CD14-positive monocyte (primary cell): ENCODE results near the gene ZCCHC14. TPM values are rescaled to one million over a fixed set of nuclear protein-coding genes. Genes with fewer than 3 reads are reported as not detected.
A peak's percentile ranks its signal among the peaks of the same experiment; 100 is the strongest.
"Not testable (repeated sequence)": the region's sequence is repeated elsewhere in the genome, so short reads cannot be mapped to it uniquely, and the experiment has no call there.

Experiments
- DNase-seq, 3 donors: peaks; one replicate each; pipeline ENCODE4 v3.0.0-alpha.2; 2011 to 2022
- H2AFZ ChIP-seq: 2 replicates; pipeline ENCODE4 v1.6.0; 2012; ENCODE audit warnings: mild to moderate bottlenecking, low read depth, low read length, inconsistent platforms; ENCODE audit not compliant: insufficient read depth, poor library complexity, severe bottlenecking
- H3K27ac ChIP-seq, 2 donors: 1 replicate in 1 of 2; 2 replicates in 1 of 2; pipeline ENCODE4 v1.5.1; 2012 to 2013; ENCODE audit warnings: low read length in 2 of 2, control low read depth in 1 of 2, inconsistent platforms in 1 of 2, low read depth in 1 of 2, mild to moderate bottlenecking in 1 of 2
- H3K27me3 ChIP-seq, 2 donors: one replicate each; pipeline versions ENCODE4 v1.6.0 to v1.6.1; 2011 to 2013; ENCODE audit warnings: low read length in 2 of 2; ENCODE audit not compliant: control insufficient read depth in 2 of 2, insufficient read depth in 2 of 2
- H3K36me3 ChIP-seq, 2 donors: replicated peaks in 1 of 2; 1 replicate in 1 of 2; 2 replicates in 1 of 2; pipeline versions ENCODE4 v1.5.1 to v1.6.1; 2012 to 2013; ENCODE audit warnings: low read length in 2 of 2, control low read depth in 1 of 2, inconsistent platforms in 1 of 2, mild to moderate bottlenecking in 1 of 2; ENCODE audit not compliant: insufficient read depth in 2 of 2, control insufficient read depth in 1 of 2
- H3K4me1 ChIP-seq, 2 donors: 1 replicate in 1 of 2; 2 replicates in 1 of 2; pipeline versions ENCODE4 v1.5.1 to v1.6.1; 2012 to 2013; ENCODE audit warnings: low read length in 2 of 2, control low read depth in 1 of 2, inconsistent platforms in 1 of 2, mild to moderate bottlenecking in 1 of 2, moderate library complexity in 1 of 2; ENCODE audit not compliant: insufficient read depth in 2 of 2, control insufficient read depth in 1 of 2
- H3K4me2 ChIP-seq: replicated peaks from 2 replicates; pipeline ENCODE3; 2012; ENCODE audit warnings: low read length, moderate library complexity, mild to moderate bottlenecking; ENCODE audit not compliant: poor library complexity, severe bottlenecking; ENCODE audit errors: extremely low read depth
- H3K4me3 ChIP-seq, 3 experiments: fragments of 200-600 bp in 1 of 3; sonication (generic) in 1 of 3; replicated peaks in 1 of 3; 1 replicate in 2 of 3; 2 replicates in 1 of 3; pipeline ENCODE4 v1.5.1; 2011 to 2013; ENCODE audit warnings: low read length in 3 of 3, mild to moderate bottlenecking in 3 of 3, control low read depth in 2 of 3, low read depth in 2 of 3, inconsistent platforms in 1 of 3, moderate library complexity in 1 of 3
- H3K79me2 ChIP-seq: 2 replicates; pipeline ENCODE4 v1.6.0; 2012; ENCODE audit warnings: mild to moderate bottlenecking, control low read depth, inconsistent platforms, low read length, moderate library complexity; ENCODE audit not compliant: insufficient read depth
- H3K9ac ChIP-seq: 2 replicates; pipeline ENCODE4 v1.6.0; 2017; ENCODE audit warnings: low read length, mild to moderate bottlenecking; ENCODE audit not compliant: insufficient read depth, poor library complexity, severe bottlenecking
- H3K9me3 ChIP-seq, 2 donors: replicated peaks in 1 of 2; 1 replicate in 1 of 2; 2 replicates in 1 of 2; pipeline versions ENCODE4 v1.5.1 to v1.6.1; 2012 to 2013; ENCODE audit warnings: low read length in 2 of 2, control low read depth in 1 of 2; ENCODE audit not compliant: control insufficient read depth in 1 of 2, insufficient read depth in 1 of 2
- H4K20me1 ChIP-seq: 2 replicates; pipeline ENCODE4 v1.6.0; 2012; ENCODE audit warnings: mild to moderate bottlenecking, low read length, control low read depth, moderate library complexity; ENCODE audit not compliant: insufficient read depth
- H3K27ac Mint-ChIP-seq, 7 donors: one replicate each; pipeline ENCODE4 v1.8.0; 2020; ENCODE audit warnings: mild to moderate bottlenecking in 7 of 7, mixed read lengths in 7 of 7, moderate library complexity in 6 of 7, inconsistent platforms in 2 of 7
- H3K27me3 Mint-ChIP-seq, 3 donors: one replicate each; pipeline ENCODE4 v1.8.0; 2021 to 2022; ENCODE audit warnings: low read depth in 3 of 3, mild to moderate bottlenecking in 3 of 3, mixed read lengths in 3 of 3, moderate library complexity in 3 of 3, inconsistent platforms in 1 of 3
- H3K36me3 Mint-ChIP-seq, 2 donors: one replicate each; pipeline ENCODE4 v1.8.0; 2020; ENCODE audit warnings: mixed read lengths in 2 of 2, inconsistent platforms in 1 of 2, mild to moderate bottlenecking in 1 of 2
- H3K4me1 Mint-ChIP-seq: one replicate; pipeline ENCODE4 v1.8.0; 2020; ENCODE audit warnings: mild to moderate bottlenecking, mixed read lengths
- H3K4me3 Mint-ChIP-seq, 2 donors: one replicate each; pipeline ENCODE4 v1.8.0; 2020; ENCODE audit warnings: mild to moderate bottlenecking in 2 of 2, mixed read lengths in 2 of 2, moderate library complexity in 1 of 2
- H3K9me3 Mint-ChIP-seq, 7 donors: one replicate each; pipeline ENCODE4 v1.8.0; 2020 to 2022; ENCODE audit warnings: mixed read lengths in 7 of 7, mild to moderate bottlenecking in 6 of 7, moderate library complexity in 6 of 7, inconsistent platforms in 2 of 7
- CTCF ChIP-seq: fragments of 200-600 bp; IDR thresholded peaks from one replicate; pipeline ENCODE4 v1.8.0; 2022; ENCODE audit warnings: antibody characterized with exemption, mild to moderate bottlenecking
- WGBS: methylation state at CpG from one replicate; pipeline ENCODE4 v1.1.5; 2013; ENCODE audit warnings: missing lambda C conversion rate; ENCODE audit not compliant: insufficient coverage; 5-methylcytosine and 5-hydroxymethylcytosine counted together
- intact Hi-C, 2 donors: fragments of 100-400 bp; cut with micrococcal nuclease; formaldehyde crosslinking; loops; one replicate each; pipeline versions ENCODE4 v1.15.0 to v1.15.1; 2023
- polyA plus RNA-seq, 3 donors: library from polyadenylated mRNA; depleted of rRNA in 1 of 3; unstranded in 2 of 3; stranded (reverse) in 1 of 3; fragments of 300-500 nt in 2 of 3; fragments of >200 nt in 1 of 3; fragmentation: Illumina TruSeq in 2 of 3; gene quantifications; 1 replicate in 2 of 3; 2 replicates in 1 of 3; pipeline ENCODE4 v1.2.3, GENCODE V29; 2012 to 2021

ZCCHC14 gene
- polyA plus RNA-seq, 3 donors: 0.11 to 4.0 (median 0.22) TPM

- WGBS: 100% methylated on average over 1 of the region's 2 CpGs
- H3K79me2 ChIP-seq: no peaks in the 10 kb centered on the region
- Mint-ChIP-seq H3K9me3 (peaks cover 0 to 6% (median 0%) of the 10 kb centered on the region in 7 donors), H3K4me3 (peak overlapping the region in 1 of 2 donors; percentile 19), H3K27ac (no peak overlapping the region), H3K27me3 (peaks cover 10 to 22% (median 11%) of the 10 kb centered on the region in 3 donors), H3K36me3 (no peaks in the 10 kb centered on the region), H3K4me1 (peaks cover 23% of the 10 kb centered on the region)
- intact Hi-C loops: loop anchor here in 1 of 2 donors (5.0 kb wide), 1 partner anchor 44 kb away; no protein-coding TSS in a partner anchor
- H3K4me2 ChIP-seq: no peak overlapping the region
- H3K27ac ChIP-seq: no peak overlapping the region
- H3K36me3 ChIP-seq: no peaks in the 10 kb centered on the region
- DNase-seq: no peak
- H3K4me3 ChIP-seq: no peak overlapping the region
- no peak overlapping the region for H3K9ac ChIP-seq
- peaks cover 14 to 21% of the 10 kb centered on the region in 2 donors for H3K4me1 ChIP-seq
- no peaks in the 10 kb centered on the region for H4K20me1 ChIP-seq
- peaks cover 6 to 8% of the 10 kb centered on the region in 2 donors for H3K27me3 ChIP-seq
- no peaks in the 10 kb centered on the region for H3K9me3 ChIP-seq
- TF ChIP-seq CTCF: no peak
- H2AFZ ChIP-seq: no peak overlapping the region
Measured at GRCh38 chr16:87505834-87506233, 13.0 kb upstream of the ZCCHC14 start.

GRCh38 chr16:87503232-87503937 is 10.6 kb upstream of the ZCCHC14 start:
- H4K20me1 ChIP-seq, DNase-seq, H3K36me3 Mint-ChIP-seq, H3K9me3 ChIP-seq, H3K4me3 Mint-ChIP-seq, H2AFZ ChIP-seq, H3K4me3 ChIP-seq, H3K79me2 ChIP-seq, H3K36me3 ChIP-seq, intact Hi-C loops, H3K9me3 Mint-ChIP-seq, H3K27ac ChIP-seq, H3K9ac ChIP-seq, H3K27ac Mint-ChIP-seq, H3K4me2 ChIP-seq: not testable (repeated sequence)
- peaks cover 16% of the 10 kb centered on the region for H3K4me1 Mint-ChIP-seq
- peaks cover 12 to 13% of the 10 kb centered on the region in 2 donors for H3K4me1 ChIP-seq
- H3K27me3 ChIP-seq: peaks cover 10 to 12% of the 10 kb centered on the region in 2 donors
- H3K27me3 Mint-ChIP-seq: peaks cover 19 to 24% (median 20%) of the 10 kb centered on the region in 3 donors
- WGBS: 86% methylated on average over 17 of the region's 18 CpGs
